GM18868 (cell line): ENCODE results near the gene KMT2C.
"Not testable (repeated sequence)": the region's sequence is repeated elsewhere in the genome, so short reads cannot be mapped to it uniquely, and the experiment has no call there.

Source experiments
- ATAC-seq: cut with Tn5 transposase; IDR thresholded peaks from one replicate; pipeline ENCODE4 v1.9.1; 2021; ENCODE audit warnings: mild to moderate bottlenecking, moderate library complexity; ENCODE audit not compliant: unreplicated experiment

Gene KMT2C

GRCh38 chr7:152365982-152366603 is 69.7 kb downstream of the KMT2C start:
- ATAC-seq = no peak

GRCh38 chr7:152363798-152364197 is 72.0 kb downstream of the KMT2C start:
- ATAC-seq = no peak

GRCh38 chr7:152362128-152362926 is 73.5 kb downstream of the KMT2C start:
- no peak for ATAC-seq

GRCh38 chr7:152355474-152356057 is 80.2 kb downstream of the KMT2C start:
- peak; percentile 78 for ATAC-seq

GRCh38 chr7:152354061-152354460 is 81.7 kb downstream of the KMT2C start:
- no peak for ATAC-seq

- not testable (repeated sequence) for ATAC-seq
These were observed 82.5 kb downstream of the KMT2C start for GRCh38 chr7:152353281-152353680.

- not testable (repeated sequence) for ATAC-seq
These were observed 84.1 kb downstream of the KMT2C start for GRCh38 chr7:152351747-152352146.

- no peak for ATAC-seq
These were observed 84.6 kb downstream of the KMT2C start for GRCh38 chr7:152351168-152351567.

- no peak for ATAC-seq
These were observed 87.9 kb downstream of the KMT2C start for GRCh38 chr7:152347888-152348287.

- peak; percentile 46 for ATAC-seq
These were observed 91.5 kb downstream of the KMT2C start for GRCh38 chr7:152344253-152344652.

- ATAC-seq = no peak
These were observed 93.0 kb downstream of the KMT2C start for GRCh38 chr7:152342796-152343195.

- no peak for ATAC-seq
These were observed 93.9 kb downstream of the KMT2C start for GRCh38 chr7:152341914-152342236.

- ATAC-seq = peak; percentile 80
These were observed 94.5 kb downstream of the KMT2C start for GRCh38 chr7:152341039-152341913.

- ATAC-seq = no peak
These were observed 95.6 kb downstream of the KMT2C start for GRCh38 chr7:152340161-152340560.

GRCh38 chr7:152338561-152338960 is 97.2 kb downstream of the KMT2C start:
- no peak for ATAC-seq

- ATAC-seq = peak; percentile 48
These were observed 98.9 kb downstream of the KMT2C start for GRCh38 chr7:152336754-152337368.

GRCh38 chr7:152335900-152336571 is 99.8 kb downstream of the KMT2C start:
- ATAC-seq = peak; percentile 62

GRCh38 chr7:152333134-152333533 is 102.7 kb downstream of the KMT2C start:
- no peak for ATAC-seq

- no peak for ATAC-seq
These were observed 105.0 kb downstream of the KMT2C start for GRCh38 chr7:152330827-152331226.

GRCh38 chr7:152329469-152329868 is 106.3 kb downstream of the KMT2C start:
- no peak for ATAC-seq
